H9 (cell line): ENCODE results near the gene TMEM181. TPM values are rescaled to one million over a fixed set of nuclear protein-coding genes. Genes with fewer than 3 reads are reported as not detected.

Experiments
- DNase-seq: peaks from one replicate; pipeline ENCODE4 v3.0.0-alpha.2; 2017
- H2AFZ ChIP-seq: one replicate; pipeline ENCODE4 v1.6.1; 2013; ENCODE audit warnings: mild to moderate bottlenecking, low read length, control low read depth, moderate library complexity
- H2AK5ac ChIP-seq: 2 replicates; pipeline ENCODE4 v1.6.1; 2013; ENCODE audit warnings: low read length, control low read depth, mixed read lengths; ENCODE audit not compliant: insufficient read length
- H2BK120ac ChIP-seq: one replicate; pipeline ENCODE4 v1.6.1; 2013; ENCODE audit warnings: low read depth, mild to moderate bottlenecking, low read length, control low read depth, inconsistent platforms; ENCODE audit not compliant: poor library complexity, severe bottlenecking
- H2BK12ac ChIP-seq: 2 replicates; pipeline ENCODE4 v1.6.1; 2013; ENCODE audit warnings: low read length, control low read depth, mixed read lengths, low read depth; ENCODE audit not compliant: insufficient read length
- H2BK15ac ChIP-seq: 2 replicates; pipeline ENCODE4 v1.6.1; 2013; ENCODE audit warnings: low read depth, low read length, control low read depth
- H2BK20ac ChIP-seq: one replicate; pipeline ENCODE4 v1.6.1; 2013; ENCODE audit warnings: low read depth, mild to moderate bottlenecking, low read length, control low read depth, inconsistent platforms; ENCODE audit not compliant: poor library complexity, severe bottlenecking
- H2BK5ac ChIP-seq: 2 replicates; pipeline ENCODE4 v1.6.1; 2013; ENCODE audit warnings: low read length, control low read depth, mixed read lengths; ENCODE audit not compliant: insufficient read length
- H3K14ac ChIP-seq: 2 replicates; pipeline ENCODE4 v1.6.1; 2013; ENCODE audit warnings: low read length, control low read depth; ENCODE audit not compliant: insufficient read depth
- H3K18ac ChIP-seq: 2 replicates; pipeline ENCODE4 v1.6.1; 2013; ENCODE audit warnings: low read depth, mild to moderate bottlenecking, mixed read lengths, low read length, control low read depth; ENCODE audit not compliant: insufficient read length
- H3K23ac ChIP-seq: 2 replicates; pipeline ENCODE4 v1.6.1; 2013; ENCODE audit warnings: low read length, control low read depth, mixed read lengths, low read depth; ENCODE audit not compliant: insufficient read length
- H3K23me2 ChIP-seq: 2 replicates; pipeline ENCODE4 v1.6.1; 2013; ENCODE audit warnings: low read depth, mild to moderate bottlenecking, mixed read lengths, low read length, control low read depth; ENCODE audit not compliant: insufficient read length, poor library complexity, severe bottlenecking
- H3K27ac ChIP-seq: 2 replicates; pipeline ENCODE4 v1.5.1; 2013; ENCODE audit warnings: low read length, control low read depth, mixed read lengths, low read depth; ENCODE audit not compliant: insufficient read length
- H3K27me3 ChIP-seq: 2 replicates; pipeline ENCODE4 v1.6.1; 2013; ENCODE audit warnings: low read length, control low read depth, inconsistent platforms; ENCODE audit not compliant: insufficient read depth
- H3K4ac ChIP-seq: 2 replicates; pipeline ENCODE4 v1.6.1; 2013; ENCODE audit warnings: low read depth, mild to moderate bottlenecking, control low read depth, inconsistent platforms, low read length, moderate library complexity
- H3K4me1 ChIP-seq: 2 replicates; pipeline ENCODE4 v1.6.1; 2013; ENCODE audit warnings: low read length, control low read depth, inconsistent platforms; ENCODE audit not compliant: insufficient read depth
- H3K4me2 ChIP-seq: 2 replicates; pipeline ENCODE4 v1.6.1; 2013; ENCODE audit warnings: low read length, control low read depth, mixed read lengths; ENCODE audit not compliant: insufficient read length, insufficient read depth
- H3K56ac ChIP-seq: 2 replicates; pipeline ENCODE4 v1.6.1; 2013; ENCODE audit warnings: low read depth, mild to moderate bottlenecking, mixed read lengths, low read length, control low read depth; ENCODE audit not compliant: insufficient read length
- H3K79me1 ChIP-seq: 2 replicates; pipeline ENCODE4 v1.6.1; 2013; ENCODE audit warnings: low read depth, mild to moderate bottlenecking, moderate library complexity, low read length, control low read depth, inconsistent platforms; ENCODE audit not compliant: insufficient read depth, poor library complexity, severe bottlenecking
- H3K79me2 ChIP-seq: 2 replicates; pipeline ENCODE4 v1.6.1; 2013; ENCODE audit warnings: low read length, control low read depth, inconsistent platforms; ENCODE audit not compliant: insufficient read depth
- H3K9ac ChIP-seq: 2 replicates; pipeline ENCODE4 v1.6.1; 2013; ENCODE audit warnings: low read length, control low read depth, mixed read lengths; ENCODE audit not compliant: insufficient read length; ENCODE audit errors: extremely low read depth
- H3K9me3 ChIP-seq: one replicate; pipeline ENCODE4 v1.6.1; 2013; ENCODE audit warnings: low read depth, low read length, inconsistent platforms; ENCODE audit not compliant: control insufficient read depth
- H3T11ph ChIP-seq: one replicate; pipeline ENCODE4 v1.6.1; 2013; ENCODE audit warnings: mild to moderate bottlenecking, low read length, control low read depth, inconsistent platforms
- H4K20me1 ChIP-seq: one replicate; pipeline ENCODE4 v1.6.1; 2013; ENCODE audit not compliant: control insufficient read depth, insufficient read length, insufficient read depth
- H4K5ac ChIP-seq: 2 replicates; pipeline ENCODE4 v1.6.1; 2013; ENCODE audit warnings: low read depth, mild to moderate bottlenecking, mixed read lengths, low read length, control low read depth; ENCODE audit not compliant: insufficient read length
- H4K8ac ChIP-seq: replicated peaks from 2 replicates; pipeline ENCODE4 v1.6.1; 2013; ENCODE audit warnings: low read length, control low read depth, mixed read lengths, low read depth; ENCODE audit not compliant: insufficient read length
- H4K91ac ChIP-seq: 2 replicates; pipeline ENCODE4 v1.6.1; 2013; ENCODE audit warnings: low read depth, mild to moderate bottlenecking, moderate library complexity, mixed read lengths, low read length, control low read depth; ENCODE audit not compliant: insufficient read length
- H3K27ac Mint-ChIP-seq, 3 experiments: 2 replicates in 2 of 3; 3 replicates in 1 of 3; pipeline ENCODE4 v1.8.0; 2020 to 2021; ENCODE audit warnings: mixed read lengths in 3 of 3, mild to moderate bottlenecking in 1 of 3, moderate library complexity in 1 of 3
- H3K27me3 Mint-ChIP-seq: 2 replicates; pipeline ENCODE4 v1.8.0; 2021; ENCODE audit warnings: low read depth, mild to moderate bottlenecking, moderate library complexity, mixed read lengths
- H3K36me3 Mint-ChIP-seq, 3 experiments: 2 replicates in 2 of 3; 3 replicates in 1 of 3; pipeline ENCODE4 v1.8.0; 2020 to 2021; ENCODE audit warnings: low read depth in 3 of 3, mixed read lengths in 3 of 3; ENCODE audit not compliant: insufficient read depth in 1 of 3
- H3K4me1 Mint-ChIP-seq, 2 experiments: 2 replicates each; pipeline ENCODE4 v1.8.0; 2020; ENCODE audit warnings: mixed read lengths in 2 of 2
- H3K4me3 Mint-ChIP-seq, 2 experiments: 2 replicates in 1 of 2; 3 replicates in 1 of 2; pipeline ENCODE4 v1.8.0; 2020 to 2021; ENCODE audit warnings: mild to moderate bottlenecking in 2 of 2, mixed read lengths in 2 of 2, moderate library complexity in 1 of 2
- H3K9me3 Mint-ChIP-seq, 2 experiments: 2 replicates in 1 of 2; 3 replicates in 1 of 2; pipeline ENCODE4 v1.8.0; 2020; ENCODE audit warnings: mild to moderate bottlenecking in 2 of 2, mixed read lengths in 2 of 2, moderate library complexity in 1 of 2
- WGBS: extraction: QIAGEN DNeasy Blood & Tissue Kit; methylation state at CpG from one replicate; pipeline ENCODE4 v1.1.7; 2013; ENCODE audit warnings: missing lambda C conversion rate, low lambda C conversion rate, mixed read lengths; ENCODE audit not compliant: insufficient read length; ENCODE audit errors: extremely low coverage; 5-methylcytosine and 5-hydroxymethylcytosine counted together
- total RNA-seq: library from RNA; stranded (reverse); gene quantifications from 2 replicates; pipeline ENCODE4 v1.2.1, GENCODE V29; 2021
- TF ChIP-seq, protein P1 (sequence below): fragments of 200-600 bp; sonication (generic); conservative IDR thresholded peaks from 3 replicates; pipeline ENCODE4 v1.8.0; 2021; ENCODE audit warnings: antibody characterized with exemption, mild to moderate bottlenecking

Gene TMEM181
- total RNA-seq, 1 experiment from 2014 or later, result 24.4 TPM

DNA sequence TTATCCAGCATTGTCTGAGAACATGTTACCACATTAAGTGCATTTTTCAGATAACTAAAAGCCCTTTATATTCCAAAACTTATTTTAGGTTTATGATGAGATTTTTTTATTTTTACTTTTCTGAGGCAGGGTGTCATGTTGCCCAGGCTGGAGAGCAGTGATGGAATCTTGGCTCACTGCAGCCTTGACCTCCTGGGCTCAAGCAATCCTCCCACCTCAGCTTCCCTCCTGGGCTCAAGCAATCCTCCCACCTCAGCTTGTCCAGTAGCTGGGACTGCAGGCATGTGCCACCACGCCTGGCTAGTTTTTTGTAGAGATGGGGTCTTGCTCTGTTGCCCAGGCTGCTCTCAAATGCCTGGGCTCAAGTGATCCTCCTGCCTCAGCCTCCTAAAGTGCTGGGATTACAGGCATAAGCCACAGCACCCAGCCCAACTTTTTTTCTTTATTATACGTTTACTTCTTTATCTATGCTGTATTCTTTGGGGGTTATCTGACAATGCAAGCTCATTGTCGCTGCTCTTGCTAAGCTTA is 78.5 kb downstream of the TMEM181 start:
- Histone ChIP-seq H3K23me2 (no peaks in the 10 kb centered on the region), H3K9me3 (no peaks in the 10 kb centered on the region), H3T11ph (no peak overlapping the region), H3K18ac (no peak overlapping the region), H3K79me2 (no peaks in the 10 kb centered on the region; the same call in 1 of the 2 replicates), H3K79me1 (no peaks in the 10 kb centered on the region), H2BK5ac (no peak overlapping the region), H2BK15ac (no peak overlapping the region), H3K56ac (no peak overlapping the region), H2AFZ (no peak overlapping the region), H3K4me1 (no peaks in the 10 kb centered on the region), H4K20me1 (no peaks in the 10 kb centered on the region), H4K91ac (no peak overlapping the region), H3K4me2 (no peak overlapping the region), H2AK5ac (no peak overlapping the region), H2BK20ac (no peak overlapping the region), H3K27ac (no peak overlapping the region), H3K27me3 (no peaks in the 10 kb centered on the region), H2BK120ac (no peak overlapping the region), H3K4ac (no peak overlapping the region), H4K8ac (no peak overlapping the region), H3K14ac (no peak overlapping the region), H3K9ac (no peak overlapping the region), H3K23ac (no peak overlapping the region), H2BK12ac (no peak overlapping the region), H4K5ac (no peak overlapping the region)
- DNase-seq, result no peak
- Mint-ChIP-seq H3K27ac (no peak overlapping the region), H3K4me1 (peaks cover 18 to 21% of the 10 kb centered on the region in 2 experiments), H3K27me3 (no peaks in the 10 kb centered on the region), H3K4me3 (no peak overlapping the region), H3K36me3 (peaks cover 11 to 37% (median 36%) of the 10 kb centered on the region in 3 experiments; a peak in 6 of 7 replicates), H3K9me3 (no peaks in the 10 kb centered on the region)
- no CpG with 5 or more reads among the region's 3 CpGs for WGBS
- TF ChIP-seq, protein P1, sequence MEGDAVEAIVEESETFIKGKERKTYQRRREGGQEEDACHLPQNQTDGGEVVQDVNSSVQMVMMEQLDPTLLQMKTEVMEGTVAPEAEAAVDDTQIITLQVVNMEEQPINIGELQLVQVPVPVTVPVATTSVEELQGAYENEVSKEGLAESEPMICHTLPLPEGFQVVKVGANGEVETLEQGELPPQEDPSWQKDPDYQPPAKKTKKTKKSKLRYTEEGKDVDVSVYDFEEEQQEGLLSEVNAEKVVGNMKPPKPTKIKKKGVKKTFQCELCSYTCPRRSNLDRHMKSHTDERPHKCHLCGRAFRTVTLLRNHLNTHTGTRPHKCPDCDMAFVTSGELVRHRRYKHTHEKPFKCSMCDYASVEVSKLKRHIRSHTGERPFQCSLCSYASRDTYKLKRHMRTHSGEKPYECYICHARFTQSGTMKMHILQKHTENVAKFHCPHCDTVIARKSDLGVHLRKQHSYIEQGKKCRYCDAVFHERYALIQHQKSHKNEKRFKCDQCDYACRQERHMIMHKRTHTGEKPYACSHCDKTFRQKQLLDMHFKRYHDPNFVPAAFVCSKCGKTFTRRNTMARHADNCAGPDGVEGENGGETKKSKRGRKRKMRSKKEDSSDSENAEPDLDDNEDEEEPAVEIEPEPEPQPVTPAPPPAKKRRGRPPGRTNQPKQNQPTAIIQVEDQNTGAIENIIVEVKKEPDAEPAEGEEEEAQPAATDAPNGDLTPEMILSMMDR, result no peak
